ENCODE measurements around the gene PTCHD1. TPM values are rescaled to one million over a fixed set of nuclear protein-coding genes. Genes with fewer than 3 reads are reported as not detected.

The PTCHD1 gene
- total and polyA plus RNA-seq, 2 donors from 2014 or later = 0.63 TPM; not detected in 1

GRCh38 chrX:23369027-23369426 is 34.4 kb downstream of the PTCHD1 start:
- DNase-seq (no peak), FAIRE-seq (no peak)
- Histone ChIP-seq H3K4me3 (ENCODE audit: low read length in 3 of 3) (no peak overlapping the region), H3K9ac (ENCODE audit: low read length in 3 of 3) (no peak overlapping the region), H3K9me3 (ENCODE audit: control insufficient read depth in 2 of 3, insufficient read depth in 1 of 3, low read length in 3 of 3) (no peaks in the 10 kb centered on the region), H3K27me3 (ENCODE audit: control insufficient read depth, insufficient read depth, low read length) (no peaks in the 10 kb centered on the region), H3K4me1 (ENCODE audit: control insufficient read depth in 2 of 3, insufficient read depth in 2 of 3, low read depth in 1 of 3, low read length in 3 of 3) (no peaks in the 10 kb centered on the region), H3K36me3 (ENCODE audit: control insufficient read depth in 2 of 3, insufficient read depth in 3 of 3, low read length in 3 of 3) (no peaks in the 10 kb centered on the region), H3K27ac (ENCODE audit: low read depth in 2 of 2, low read length in 2 of 2) (no peak overlapping the region)
- intact Hi-C loops (cut with DNase I) = no loop called here
- no peak for TF ChIP-seq CTCF (IDR thresholded peaks at IDR 0.05; ENCODE audit: borderline replicate concordance, extremely low read depth, insufficient read depth)

- Histone ChIP-seq H3K27me3 (ENCODE audit: control insufficient read depth, insufficient read depth, low read length) (no peaks in the 10 kb centered on the region), H3K9me3 (ENCODE audit: control insufficient read depth in 2 of 3, insufficient read depth in 1 of 3, low read length in 3 of 3) (no peaks in the 10 kb centered on the region), H3K9ac (ENCODE audit: low read length in 3 of 3) (no peak overlapping the region), H3K36me3 (ENCODE audit: control insufficient read depth in 2 of 3, insufficient read depth in 3 of 3, low read length in 3 of 3) (no peaks in the 10 kb centered on the region), H3K27ac (ENCODE audit: low read depth in 2 of 2, low read length in 2 of 2) (no peak overlapping the region), H3K4me1 (ENCODE audit: control insufficient read depth in 2 of 3, insufficient read depth in 2 of 3, low read depth in 1 of 3, low read length in 3 of 3) (no peaks in the 10 kb centered on the region), H3K4me3 (ENCODE audit: low read length in 3 of 3) (no peak overlapping the region)
- FAIRE-seq (no peak), DNase-seq (no peak)
- TF ChIP-seq CTCF (IDR thresholded peaks at IDR 0.05; ENCODE audit: borderline replicate concordance, extremely low read depth, insufficient read depth) = no peak
- intact Hi-C loops (cut with DNase I) = no loop called here
Measured at GRCh38 chrX:23372220-23372902, 37.7 kb downstream of the PTCHD1 start.

- no peaks in the 10 kb centered on the region for H3K36me3 ChIP-seq (ENCODE audit: control insufficient read depth in 2 of 3, insufficient read depth in 3 of 3, low read length in 3 of 3)
- no peak overlapping the region for H3K4me3 ChIP-seq (ENCODE audit: low read length in 3 of 3)
- TF ChIP-seq CTCF (IDR thresholded peaks at IDR 0.05; ENCODE audit: borderline replicate concordance, extremely low read depth, insufficient read depth) = no peak
- H3K4me1 ChIP-seq (ENCODE audit: control insufficient read depth in 2 of 3, insufficient read depth in 2 of 3, low read depth in 1 of 3, low read length in 3 of 3) = no peaks in the 10 kb centered on the region
- no peak overlapping the region for H3K9ac ChIP-seq (ENCODE audit: low read length in 3 of 3)
- intact Hi-C loops (cut with DNase I) = no loop called here
- FAIRE-seq = no peak
- no peaks in the 10 kb centered on the region for H3K27me3 ChIP-seq (ENCODE audit: control insufficient read depth, insufficient read depth, low read length)
- no peak for DNase-seq
- H3K27ac ChIP-seq (ENCODE audit: low read depth in 2 of 2, low read length in 2 of 2) = no peak overlapping the region
- no peaks in the 10 kb centered on the region for H3K9me3 ChIP-seq (ENCODE audit: control insufficient read depth in 2 of 3, insufficient read depth in 1 of 3, low read length in 3 of 3)
Measured at GRCh38 chrX:23373129-23373804, 38.6 kb downstream of the PTCHD1 start.

Measured in kidney (tissue), 14 donors.